HEK293 (cell line): ENCODE results near the gene SCAANT1.

Experiments used
- CTCF ChIA-PET: fragments of 350-600 bp; formaldehyde crosslinking; extraction: SDS; loops from one replicate; lab custom pipeline; 2021; ENCODE audit warnings: antibody characterized with exemption; lab: Yijun Ruan, JAX
- POLR2A ChIA-PET: fragments of 300-600 bp; formaldehyde crosslinking; extraction: SDS; loops from one replicate; lab custom pipeline; 2020; ENCODE audit warnings: antibody characterized with exemption, inconsistent platforms; lab: Yijun Ruan, JAX
- H3K27ac ChIP-seq: fragments of 200-500 bp; sonication (Bioruptor generic); 2 replicates; pipeline ENCODE4 v1.5.1; 2014; ENCODE audit warnings: low read depth, low read length, control low read depth, inconsistent platforms; ENCODE audit errors: extremely low read depth
- H3K36me3 ChIP-seq, 2 experiments: fragments of 200-500 bp in 1 of 2; sonication (Bioruptor generic) in 1 of 2; 1 replicate in 1 of 2; 2 replicates in 1 of 2; pipeline ENCODE4 v1.5.1; 2014 to 2017; ENCODE audit warnings: inconsistent platforms in 2 of 2, low read length in 2 of 2; ENCODE audit not compliant: control insufficient read depth in 2 of 2, insufficient read depth in 1 of 2
- H3K4me1 ChIP-seq: fragments of 200-500 bp; sonication (Bioruptor generic); 2 replicates; pipeline ENCODE4 v1.5.1; 2014; ENCODE audit warnings: mild to moderate bottlenecking, low read length, inconsistent platforms; ENCODE audit not compliant: control insufficient read depth, insufficient read depth
- H3K4me3 ChIP-seq: 2 replicates; pipeline ENCODE4 v1.5.1; 2011; ENCODE audit warnings: low read depth, mild to moderate bottlenecking, control low read depth, low read length, moderate library complexity
- H3K9me3 ChIP-seq: fragments of 200-500 bp; sonication (Bioruptor generic); 2 replicates; pipeline ENCODE4 v1.5.1; 2014; ENCODE audit warnings: low read depth, low read length, inconsistent platforms; ENCODE audit not compliant: control insufficient read depth, insufficient read depth
- ELK4 ChIP-seq: IDR thresholded peaks from 2 replicates; pipeline ENCODE4 v1.6.1; 2011; ENCODE audit warnings: mild to moderate bottlenecking, low read depth, low read length, borderline replicate concordance
- GLI4 ChIP-seq: fragments of 450-650 bp; formaldehyde crosslinking; IDR thresholded peaks from 2 replicates; pipeline ENCODE4 v1.5.1; 2016; ENCODE audit warnings: missing biosample characterization, missing genetic modification characterization
- HIC1 ChIP-seq: fragments of 450-650 bp; formaldehyde crosslinking; IDR thresholded peaks from 2 replicates; pipeline ENCODE4 v1.5.1; 2016; ENCODE audit warnings: missing biosample characterization, missing genetic modification characterization
- MEIS1 ChIP-seq: sonication (generic); formaldehyde crosslinking; IDR thresholded peaks from 2 replicates; pipeline ENCODE4 v1.8.1; 2022; ENCODE audit warnings: missing genetic modification reagents, mild to moderate bottlenecking, borderline replicate concordance
- SCRT1 ChIP-seq: fragments of 450-650 bp; formaldehyde crosslinking; IDR thresholded peaks from 2 replicates; pipeline ENCODE4 v1.5.1; 2016; ENCODE audit warnings: missing biosample characterization, missing genetic modification characterization, borderline replicate concordance
- WT1 ChIP-seq: fragments of 450-650 bp; formaldehyde crosslinking; IDR thresholded peaks from 2 replicates; pipeline ENCODE4 v1.5.1; 2016; ENCODE audit warnings: missing biosample characterization, missing genetic modification characterization
- YY1 ChIP-seq: fragments of 450-650 bp; formaldehyde crosslinking; IDR thresholded peaks from 2 replicates; pipeline ENCODE4 v1.5.1; 2018; ENCODE audit warnings: missing biosample characterization, missing genetic modification characterization
- ZBTB20 ChIP-seq: fragments of 450-650 bp; formaldehyde crosslinking; IDR thresholded peaks from 2 replicates; pipeline ENCODE4 v1.5.1; 2016; ENCODE audit warnings: missing biosample characterization, missing genetic modification characterization
- ZFP37 ChIP-seq: fragments of 450-650 bp; formaldehyde crosslinking; IDR thresholded peaks from 2 replicates; pipeline ENCODE4 v1.5.1; 2016; ENCODE audit warnings: missing biosample characterization, missing genetic modification characterization
- ZNF169 ChIP-seq: fragments of 450-650 bp; formaldehyde crosslinking; IDR thresholded peaks from 2 replicates; pipeline ENCODE4 v1.5.1; 2016; ENCODE audit warnings: missing biosample characterization, missing genetic modification characterization
- ZNF292 ChIP-seq: fragments of 450-650 bp; formaldehyde crosslinking; IDR thresholded peaks from 2 replicates; pipeline ENCODE4 v1.5.1; 2016; ENCODE audit warnings: low read depth, missing biosample characterization, missing genetic modification characterization, borderline replicate concordance
- ZNF335 ChIP-seq: fragments of 450-650 bp; formaldehyde crosslinking; conservative IDR thresholded peaks from 2 replicates; pipeline ENCODE4 v1.5.1; 2016; ENCODE audit warnings: missing biosample characterization, missing genetic modification characterization
- ZNF398 ChIP-seq: fragments of 450-650 bp; formaldehyde crosslinking; IDR thresholded peaks from 2 replicates; pipeline ENCODE4 v1.5.1; 2017; ENCODE audit warnings: missing biosample characterization, missing genetic modification characterization
- ZNF777 ChIP-seq: fragments of 450-650 bp; formaldehyde crosslinking; IDR thresholded peaks from 2 replicates; pipeline ENCODE4 v1.5.1; 2017; ENCODE audit warnings: missing biosample characterization, missing genetic modification characterization, borderline replicate concordance
- ZXDB ChIP-seq: fragments of 450-650 bp; formaldehyde crosslinking; IDR thresholded peaks from 2 replicates; pipeline ENCODE4 v1.5.1; 2016; ENCODE audit warnings: missing biosample characterization, missing genetic modification characterization

The SCAANT1 gene

GRCh38 chr3:63862804-63863149 lies 49.4 kb downstream of the SCAANT1 start:
- Histone ChIP-seq H3K9me3 (no peaks in the 10 kb centered on the region), H3K36me3 (peaks cover 0 to 4% of the 10 kb centered on the region in 2 experiments; a peak in 1 of 3 replicates), H3K4me3 (peak overlapping the region; percentile 96), H3K4me1 (no peaks in the 10 kb centered on the region; the same call in 1 of the 2 replicates), H3K27ac (peak overlapping the region; percentile 89; the same call in 1 of the 2 replicates)
- CTCF ChIA-PET: no interaction called here
- POLR2A ChIA-PET: no interaction called here
- TF ChIP-seq ZNF292 (tag by site-specific recombination): no peak
- no peak for TF ChIP-seq YY1 (tag by site-specific recombination)
- peak; percentile 5; the same call in 1 of the 2 replicates for TF ChIP-seq ZXDB (tag by site-specific recombination)
- no peak for TF ChIP-seq ZNF335 (tag by site-specific recombination)
- TF ChIP-seq GLI4 (tag by site-specific recombination): no peak
- TF ChIP-seq ZBTB20 (tag by site-specific recombination): no peak
- no peak for TF ChIP-seq ZFP37 (tag by site-specific recombination)
- TF ChIP-seq MEIS1 (CRISPR knock-in tag): no peak
- no peak for TF ChIP-seq SCRT1 (tag by site-specific recombination)
- peak; percentile 12; the same call in 1 of the 2 replicates for TF ChIP-seq WT1 (tag by site-specific recombination)
- TF ChIP-seq ELK4: no peak
- TF ChIP-seq HIC1 (tag by site-specific recombination): no peak
- no peak for TF ChIP-seq ZNF777 (tag by site-specific recombination)
- TF ChIP-seq ZNF398: 0 out of 2 replicates have a peak, but pooled peaks have one; percentile 6
- TF ChIP-seq ZNF169 (tag by site-specific recombination): no peak
